Measurements from ENCODE around the gene HMGXB4. TPM values are rescaled to one million over a fixed set of nuclear protein-coding genes. Genes with fewer than 3 reads are reported as not detected.

The HMGXB4 gene
- total RNA-seq, 2 donors from 2014 or later: 14.7 to 15.7 TPM

DNA sequence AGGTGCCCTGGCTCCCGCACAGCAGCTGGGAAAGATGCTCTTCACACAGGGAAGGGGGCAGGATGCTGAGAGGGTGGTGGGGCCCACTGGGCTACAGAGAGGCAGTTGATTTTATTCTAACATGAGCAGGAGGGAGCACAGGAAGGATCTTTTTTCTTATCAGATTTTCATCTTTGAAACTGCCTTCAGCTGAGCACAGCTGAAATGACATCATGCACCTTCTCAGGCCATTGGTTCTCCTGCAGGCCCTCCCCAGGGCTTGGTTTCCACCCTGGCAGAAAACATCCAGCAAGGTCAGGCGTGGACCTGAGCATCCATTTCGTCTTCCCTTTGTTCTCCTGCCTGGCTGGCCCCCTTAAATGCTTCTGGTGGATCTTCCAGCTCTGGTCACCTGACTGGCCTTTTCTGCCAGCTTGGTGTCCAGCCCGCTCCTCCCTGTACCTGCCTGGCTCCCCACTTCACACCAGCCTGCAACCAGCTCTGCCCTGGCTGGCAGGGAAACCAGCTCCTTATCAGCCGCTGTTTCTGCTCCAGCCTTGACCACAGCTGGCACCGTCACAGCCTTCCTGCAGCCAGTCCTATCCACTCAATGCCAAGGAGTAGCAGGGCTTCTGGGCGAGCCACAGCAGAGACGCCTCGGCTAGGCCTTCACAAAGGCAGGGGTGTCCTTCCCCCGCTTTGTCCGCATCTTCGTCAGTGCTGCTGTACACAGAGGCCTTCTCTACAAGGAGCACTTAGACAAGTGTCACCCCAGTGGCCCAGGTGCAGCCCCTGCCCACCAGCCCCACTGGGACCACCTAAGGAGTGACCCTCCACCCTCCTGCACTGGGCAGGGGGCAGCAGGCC lies 78.9 kb downstream of the HMGXB4 start:
- no peaks in the 10 kb centered on the region for H3K27me3 ChIP-seq (replicated peaks; ENCODE audit: insufficient read depth)
- no peak overlapping the region for H3K27ac ChIP-seq
- peaks cover 80% of the 10 kb centered on the region for H3K36me3 ChIP-seq
- no peaks in the 10 kb centered on the region for H3K9me3 ChIP-seq
- ATAC-seq (ENCODE audit: insufficient number of reproducible peaks, low FRiP score, low read depth) (no peak), DNase-seq (ENCODE audit: low spot score) (no peak)
- H3K4me3 ChIP-seq: no peak overlapping the region
- no peaks in the 10 kb centered on the region for H3K4me1 ChIP-seq (ENCODE audit: control insufficient read depth in 1 of 2, low read depth in 2 of 2)
- TF ChIP-seq CTCF (IDR thresholded peaks at IDR 0.05): no peak

GRCh38 chr22:35337932-35338331 lies 80.6 kb downstream of the HMGXB4 start:
- Histone ChIP-seq H3K27me3 (replicated peaks; ENCODE audit: insufficient read depth) (no peaks in the 10 kb centered on the region), H3K36me3 (peaks cover 68% of the 10 kb centered on the region), H3K9me3 (no peaks in the 10 kb centered on the region), H3K4me1 (ENCODE audit: control insufficient read depth in 1 of 2, low read depth in 2 of 2) (no peaks in the 10 kb centered on the region), H3K4me3 (no peak overlapping the region), H3K27ac (no peak overlapping the region)
- no peak for DNase-seq (ENCODE audit: low spot score)
- no peak for ATAC-seq (ENCODE audit: insufficient number of reproducible peaks, low FRiP score, low read depth)
- TF ChIP-seq CTCF (IDR thresholded peaks at IDR 0.05): no peak

- no peaks in the 10 kb centered on the region for H3K27me3 ChIP-seq (replicated peaks; ENCODE audit: insufficient read depth)
- no peak overlapping the region for H3K4me3 ChIP-seq
- H3K4me1 ChIP-seq (ENCODE audit: control insufficient read depth in 1 of 2, low read depth in 2 of 2): no peaks in the 10 kb centered on the region
- TF ChIP-seq CTCF (IDR thresholded peaks at IDR 0.05): no peak
- H3K36me3 ChIP-seq: peaks cover 54% of the 10 kb centered on the region
- ATAC-seq (ENCODE audit: insufficient number of reproducible peaks, low FRiP score, low read depth) (no peak), DNase-seq (ENCODE audit: low spot score) (no peak)
- H3K27ac ChIP-seq: no peak overlapping the region
- no peaks in the 10 kb centered on the region for H3K9me3 ChIP-seq
Observed at GRCh38 chr22:35341090-35341874, 84.0 kb downstream of the HMGXB4 start.

GRCh38 chr22:35342390-35342789 lies 85.1 kb downstream of the HMGXB4 start:
- DNase-seq (ENCODE audit: low spot score) (no peak), ATAC-seq (ENCODE audit: insufficient number of reproducible peaks, low FRiP score, low read depth) (no peak)
- no peaks in the 10 kb centered on the region for H3K9me3 ChIP-seq
- no peak for TF ChIP-seq CTCF (IDR thresholded peaks at IDR 0.05)
- H3K27me3 ChIP-seq (replicated peaks; ENCODE audit: insufficient read depth): no peaks in the 10 kb centered on the region
- peaks cover 48% of the 10 kb centered on the region for H3K36me3 ChIP-seq
- no peak overlapping the region for H3K27ac ChIP-seq
- no peak overlapping the region for H3K4me3 ChIP-seq
- H3K4me1 ChIP-seq (ENCODE audit: control insufficient read depth in 1 of 2, low read depth in 2 of 2): no peaks in the 10 kb centered on the region
